ENCODE data around the gene GLRX3. TPM values are rescaled to one million over a fixed set of nuclear protein-coding genes. Genes with fewer than 3 reads are reported as not detected.

GLRX3 gene
- polyA plus RNA-seq, 1 of the 3 experiments (the other 2 are of a cell fraction), result 93.8 TPM

- 72% methylated on average over 14 of the region's 26 CpGs for WGBS (ENCODE audit: low lambda C conversion rate)
Measured at GRCh38 chr10:130200179-130201042, 64.2 kb downstream of the GLRX3 start.

DNA sequence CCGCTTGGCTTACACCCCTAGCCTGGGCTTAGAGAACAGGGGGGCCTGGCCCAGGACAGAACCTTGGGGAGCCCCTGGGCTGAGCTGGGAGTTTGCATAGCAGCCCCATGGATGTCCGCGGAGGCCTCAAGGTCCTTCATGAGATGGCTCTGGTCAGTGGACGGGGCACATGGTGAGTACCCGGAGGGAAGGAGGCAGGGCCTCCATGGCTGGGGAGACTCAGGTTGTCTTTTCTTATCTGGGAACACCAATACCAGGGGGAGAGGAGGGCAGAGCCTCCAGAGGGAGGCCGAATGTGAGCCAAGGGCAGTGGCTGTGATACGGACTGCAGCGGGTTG lies 64.8 kb downstream of the GLRX3 start:
- no peaks in the 10 kb centered on the region for H3K79me2 ChIP-seq (ENCODE audit: insufficient read depth)
- H3K4me1 ChIP-seq (ENCODE audit: control insufficient read depth in 1 of 2, insufficient read depth in 2 of 2, low read depth in 1 of 2, low read length in 1 of 2), result no peaks in the 10 kb centered on the region; a peak in 1 of 4 replicates
- H3K27me3 ChIP-seq (ENCODE audit: insufficient read depth), result no peaks in the 10 kb centered on the region
- ChIA-PET POLR2A (no interaction called here), CTCF (interaction anchor here (2.7 kb wide), 1 partner anchor 11 kb away, joined by 18 read pairs; no protein-coding TSS in a partner anchor)
- no peak overlapping the region for H2AFZ ChIP-seq (ENCODE audit: low read depth)
- no peaks in the 10 kb centered on the region for H4K20me1 ChIP-seq (ENCODE audit: insufficient read depth)
- H3F3A ChIP-seq (replicated peaks; ENCODE audit: insufficient read depth), result peaks cover 4% of the 10 kb centered on the region
- no peak overlapping the region for H3K4me2 ChIP-seq
- H3K9ac ChIP-seq, result no peak overlapping the region
- 91% methylated on average over 4 of the region's 8 CpGs for WGBS (ENCODE audit: low lambda C conversion rate)
- H3K4me3 ChIP-seq (ENCODE audit: low read depth in 2 of 2, low read length in 1 of 2), result no peak overlapping the region
- H3K9me3 ChIP-seq, result no peaks in the 10 kb centered on the region
- no peak for TF ChIP-seq MAX (IDR thresholded peaks at IDR 0.05; ENCODE audit: low read depth)
- no peak for TF ChIP-seq TCF12 (IDR thresholded peaks at IDR 0.05)
- TF ChIP-seq, protein P1, sequence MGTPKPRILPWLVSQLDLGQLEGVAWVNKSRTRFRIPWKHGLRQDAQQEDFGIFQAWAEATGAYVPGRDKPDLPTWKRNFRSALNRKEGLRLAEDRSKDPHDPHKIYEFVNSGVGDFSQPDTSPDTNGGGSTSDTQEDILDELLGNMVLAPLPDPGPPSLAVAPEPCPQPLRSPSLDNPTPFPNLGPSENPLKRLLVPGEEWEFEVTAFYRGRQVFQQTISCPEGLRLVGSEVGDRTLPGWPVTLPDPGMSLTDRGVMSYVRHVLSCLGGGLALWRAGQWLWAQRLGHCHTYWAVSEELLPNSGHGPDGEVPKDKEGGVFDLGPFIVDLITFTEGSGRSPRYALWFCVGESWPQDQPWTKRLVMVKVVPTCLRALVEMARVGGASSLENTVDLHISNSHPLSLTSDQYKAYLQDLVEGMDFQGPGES (IDR thresholded peaks at IDR 0.05; ENCODE audit: low read depth, low read length), result no peak
- TF ChIP-seq EZH2phosphoT487 (IDR thresholded peaks at IDR 0.05; ENCODE audit: borderline replicate concordance, low read depth), result no peak
- TF ChIP-seq PBX3 (IDR thresholded peaks at IDR 0.05), result no peak
- no peak for TF ChIP-seq REST (IDR thresholded peaks at IDR 0.05; ENCODE audit: low read depth, low read length)
- no peak for TF ChIP-seq USF1 (IDR thresholded peaks at IDR 0.05; ENCODE audit: borderline replicate concordance, low read depth)
- TF ChIP-seq TEAD4 (IDR thresholded peaks at IDR 0.05; ENCODE audit: borderline replicate concordance, insufficient read depth), result no peak
- TF ChIP-seq RFX5 (IDR thresholded peaks at IDR 0.05; ENCODE audit: low read length), result no peak
- no peak for TF ChIP-seq YY1 (IDR thresholded peaks at IDR 0.05; ENCODE audit: low read depth)
- no peak for TF ChIP-seq GABPA (IDR thresholded peaks at IDR 0.05; ENCODE audit: low read depth)
- TF ChIP-seq FOXM1 (IDR thresholded peaks at IDR 0.05; ENCODE audit: low read depth), result no peak
- TF ChIP-seq SMC3 (IDR thresholded peaks at IDR 0.05; ENCODE audit: low read depth, low read length), result no peak
- no peak for TF ChIP-seq FOSL2 (IDR thresholded peaks at IDR 0.05; ENCODE audit: borderline replicate concordance, low read depth)
- H3K9me2 ChIP-seq, result no peaks in the 10 kb centered on the region
- H3K36me3 ChIP-seq (replicated peaks in 1 of 2; ENCODE audit: control insufficient read depth in 1 of 2, insufficient read depth in 2 of 2, low read length in 1 of 2), result no peaks in the 10 kb centered on the region
- no peak overlapping the region for H3K27ac ChIP-seq (ENCODE audit: low read depth in 2 of 2, low read length in 1 of 2)
- DNase-seq, result no peak

More at GRCh38 chr10:130200179-130201042, 64.2 kb downstream of the GLRX3 start:
- Histone ChIP-seq H3F3A (replicated peaks; ENCODE audit: insufficient read depth) (peaks cover 4% of the 10 kb centered on the region), H3K4me1 (ENCODE audit: control insufficient read depth in 1 of 2, insufficient read depth in 2 of 2, low read depth in 1 of 2, low read length in 1 of 2) (no peaks in the 10 kb centered on the region; a peak in 1 of 4 replicates), H3K9me3 (no peaks in the 10 kb centered on the region), H3K27ac (ENCODE audit: low read depth in 2 of 2, low read length in 1 of 2) (no peak overlapping the region), H4K20me1 (ENCODE audit: insufficient read depth) (no peaks in the 10 kb centered on the region), H3K4me3 (ENCODE audit: low read depth in 2 of 2, low read length in 1 of 2) (no peak overlapping the region), H3K27me3 (ENCODE audit: insufficient read depth) (no peaks in the 10 kb centered on the region), H3K36me3 (replicated peaks in 1 of 2; ENCODE audit: control insufficient read depth in 1 of 2, insufficient read depth in 2 of 2, low read length in 1 of 2) (no peaks in the 10 kb centered on the region), H3K4me2 (no peak overlapping the region), H3K9ac (no peak overlapping the region), H3K9me2 (no peaks in the 10 kb centered on the region), H3K79me2 (ENCODE audit: insufficient read depth) (no peaks in the 10 kb centered on the region), H2AFZ (ENCODE audit: low read depth) (no peak overlapping the region)
- DNase-seq, result no peak
- ChIA-PET POLR2A (no interaction called here), CTCF (interaction anchor here (2.7 kb wide), 1 partner anchor 10 kb away, joined by 18 read pairs; no protein-coding TSS in a partner anchor)
- no peak for TF ChIP-seq EZH2phosphoT487 (IDR thresholded peaks at IDR 0.05; ENCODE audit: borderline replicate concordance, low read depth)
- no peak for TF ChIP-seq RCOR1 (IDR thresholded peaks at IDR 0.05; ENCODE audit: low read length)
- TF ChIP-seq RXRA (IDR thresholded peaks at IDR 0.05; ENCODE audit: borderline replicate concordance, low read depth), result no peak
